ENCODE measurements around the gene F7.

F7 gene

GRCh38 chr13:113072376-113072775, 33.2 kb upstream of the F7 start:
- Histone ChIP-seq H3K9me3 (ENCODE audit: control insufficient read depth, insufficient read depth, low read length) (no peaks in the 10 kb centered on the region), H3K36me3 (ENCODE audit: control insufficient read depth, low read length) (no peaks in the 10 kb centered on the region), H3K4me1 (ENCODE audit: control insufficient read depth, low read length) (no peaks in the 10 kb centered on the region), H3K9me2 (replicated peaks; ENCODE audit: control insufficient read depth, low read length) (no peaks in the 10 kb centered on the region), H3K27me3 (ENCODE audit: control insufficient read depth, low read length) (no peaks in the 10 kb centered on the region), H3K79me2 (ENCODE audit: control insufficient read depth, low read length) (no peaks in the 10 kb centered on the region), H3K4me3 (ENCODE audit: low read length) (no peak overlapping the region), H3K27ac (ENCODE audit: low read depth, low read length) (no peak overlapping the region), H3F3A (ENCODE audit: control insufficient read depth, insufficient read depth) (no peaks in the 10 kb centered on the region), H4K20me1 (ENCODE audit: control insufficient read depth, insufficient read depth, low read depth, low read length) (no peaks in the 10 kb centered on the region), H3K4me2 (ENCODE audit: low read length) (no peak overlapping the region)
- TF ChIP-seq EZH2phosphoT487 (IDR thresholded peaks at IDR 0.05; ENCODE audit: borderline replicate concordance, low read length) (no peak), CTCF (IDR thresholded peaks at IDR 0.05; ENCODE audit: low read depth, low read length, poor library complexity, severe bottlenecking) (no peak)

- Histone ChIP-seq H3K9me2 (replicated peaks; ENCODE audit: control insufficient read depth, low read length) (no peaks in the 10 kb centered on the region), H3F3A (ENCODE audit: control insufficient read depth, insufficient read depth) (no peaks in the 10 kb centered on the region), H3K27me3 (ENCODE audit: control insufficient read depth, low read length) (no peaks in the 10 kb centered on the region), H4K20me1 (ENCODE audit: control insufficient read depth, insufficient read depth, low read depth, low read length) (no peaks in the 10 kb centered on the region), H3K36me3 (ENCODE audit: control insufficient read depth, low read length) (no peaks in the 10 kb centered on the region), H3K4me3 (ENCODE audit: low read length) (no peak overlapping the region), H3K4me2 (ENCODE audit: low read length) (no peak overlapping the region), H3K27ac (ENCODE audit: low read depth, low read length) (no peak overlapping the region), H3K4me1 (ENCODE audit: control insufficient read depth, low read length) (no peaks in the 10 kb centered on the region), H3K79me2 (ENCODE audit: control insufficient read depth, low read length) (no peaks in the 10 kb centered on the region), H3K9me3 (ENCODE audit: control insufficient read depth, insufficient read depth, low read length) (no peaks in the 10 kb centered on the region)
- TF ChIP-seq CTCF (IDR thresholded peaks at IDR 0.05; ENCODE audit: low read depth, low read length, poor library complexity, severe bottlenecking) (no peak), EZH2phosphoT487 (IDR thresholded peaks at IDR 0.05; ENCODE audit: borderline replicate concordance, low read length) (no peak)
Observed at GRCh38 chr13:113073942-113074341, 31.6 kb upstream of the F7 start.

DNA sequence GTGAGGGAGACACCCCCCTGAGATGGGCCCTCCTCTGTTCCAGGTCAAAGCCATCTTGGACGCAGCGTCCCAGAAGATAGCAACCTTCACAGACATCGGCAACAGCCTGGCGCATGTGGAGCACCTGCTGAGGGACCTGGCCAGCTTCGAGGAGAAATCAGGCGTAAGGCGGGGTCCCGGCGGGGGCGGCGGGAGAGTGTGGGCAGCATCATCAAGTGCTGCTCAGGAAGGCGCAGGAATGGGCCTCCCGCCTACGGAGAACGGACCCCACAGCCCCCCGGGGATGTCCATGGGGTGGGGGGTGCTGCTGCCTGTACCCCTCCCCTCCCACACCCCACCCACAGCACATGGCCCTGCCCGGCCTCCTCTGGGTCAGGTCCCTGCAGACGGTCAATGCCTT, 31.2 kb upstream of the F7 start:
- H3K4me2 ChIP-seq (ENCODE audit: low read length): no peak overlapping the region
- no peaks in the 10 kb centered on the region for H3K79me2 ChIP-seq (ENCODE audit: control insufficient read depth, low read length)
- no peak overlapping the region for H3K27ac ChIP-seq (ENCODE audit: low read depth, low read length)
- H3K9me2 ChIP-seq (replicated peaks; ENCODE audit: control insufficient read depth, low read length): no peaks in the 10 kb centered on the region
- TF ChIP-seq EZH2phosphoT487 (IDR thresholded peaks at IDR 0.05; ENCODE audit: borderline replicate concordance, low read length) (no peak), CTCF (IDR thresholded peaks at IDR 0.05; ENCODE audit: low read depth, low read length, poor library complexity, severe bottlenecking) (no peak)
- H3K4me3 ChIP-seq (ENCODE audit: low read length): no peak overlapping the region
- H3K36me3 ChIP-seq (ENCODE audit: control insufficient read depth, low read length): no peaks in the 10 kb centered on the region
- no peaks in the 10 kb centered on the region for H3K27me3 ChIP-seq (ENCODE audit: control insufficient read depth, low read length)
- no peaks in the 10 kb centered on the region for H3F3A ChIP-seq (ENCODE audit: control insufficient read depth, insufficient read depth)
- no peaks in the 10 kb centered on the region for H4K20me1 ChIP-seq (ENCODE audit: control insufficient read depth, insufficient read depth, low read depth, low read length)
- H3K9me3 ChIP-seq (ENCODE audit: control insufficient read depth, insufficient read depth, low read length): no peaks in the 10 kb centered on the region
- H3K4me1 ChIP-seq (ENCODE audit: control insufficient read depth, low read length): no peaks in the 10 kb centered on the region

GRCh38 chr13:113074876-113075275, 30.7 kb upstream of the F7 start:
- TF ChIP-seq EZH2phosphoT487 (IDR thresholded peaks at IDR 0.05; ENCODE audit: borderline replicate concordance, low read length) (no peak), CTCF (IDR thresholded peaks at IDR 0.05; ENCODE audit: low read depth, low read length, poor library complexity, severe bottlenecking) (no peak)
- Histone ChIP-seq H3K79me2 (ENCODE audit: control insufficient read depth, low read length) (no peaks in the 10 kb centered on the region), H3K27ac (ENCODE audit: low read depth, low read length) (no peak overlapping the region), H3K9me3 (ENCODE audit: control insufficient read depth, insufficient read depth, low read length) (no peaks in the 10 kb centered on the region), H4K20me1 (ENCODE audit: control insufficient read depth, insufficient read depth, low read depth, low read length) (no peaks in the 10 kb centered on the region), H3K9me2 (replicated peaks; ENCODE audit: control insufficient read depth, low read length) (no peaks in the 10 kb centered on the region), H3K36me3 (ENCODE audit: control insufficient read depth, low read length) (no peaks in the 10 kb centered on the region), H3F3A (ENCODE audit: control insufficient read depth, insufficient read depth) (no peaks in the 10 kb centered on the region), H3K4me3 (ENCODE audit: low read length) (no peak overlapping the region), H3K27me3 (ENCODE audit: control insufficient read depth, low read length) (no peaks in the 10 kb centered on the region), H3K4me2 (ENCODE audit: low read length) (no peak overlapping the region), H3K4me1 (ENCODE audit: control insufficient read depth, low read length) (no peaks in the 10 kb centered on the region)

Measured in DOHH2 (cell line).